Motor neuron (in vitro differentiated cells): ENCODE results near the gene PPP1R9A. TPM values are rescaled to one million over a fixed set of nuclear protein-coding genes. Genes with fewer than 3 reads are reported as not detected.

ENCODE experiments used
- ATAC-seq, 8 experiments: fragments of 200-7000 bp; cut with Tn5 transposase; replicated peaks in 6 of 8; 2 replicates each; pipeline ENCODE4 v1.8.0; 2021; ENCODE audit warnings: mild to moderate bottlenecking in 8 of 8, moderate library complexity in 8 of 8
- H3K27ac ChIP-seq, 2 donors: fragments of 250-450 bp; sonication (Bioruptor Pico); 2 replicates each; pipeline ENCODE4 v1.9.0; 2021; ENCODE audit warnings: antibody characterized with exemption in 2 of 2, mild to moderate bottlenecking in 2 of 2, moderate library complexity in 1 of 2
- H3K4me1 ChIP-seq, 2 donors: fragments of 250-450 bp; sonication (Bioruptor Pico); replicated peaks in 1 of 2; 2 replicates each; pipeline ENCODE4 v1.6.1; 2021; ENCODE audit warnings: antibody characterized with exemption in 2 of 2, mild to moderate bottlenecking in 2 of 2, moderate library complexity in 1 of 2
- H3K4me3 ChIP-seq, 5 donors: fragments of 250-450 bp; sonication (Bioruptor Pico); 2 replicates each; pipeline ENCODE4 v1.9.0; 2021; ENCODE audit warnings: antibody characterized with exemption in 5 of 5, mild to moderate bottlenecking in 5 of 5, moderate library complexity in 4 of 5
- WGBS, 10 experiments: fragments of 450-650 bp; shearing (Covaris generic); methylation state at CpG; one replicate each; pipeline ENCODE4 v1.0.0; 2022; 5-methylcytosine and 5-hydroxymethylcytosine counted together
- in situ Hi-C, 9 experiments: fragments of 400-800 bp; cut with MboI; loops; one replicate each; pipeline ENCODE4 v1.15.0; 2021; ENCODE audit warnings: low sequenced_read_pairs in 9 of 9, low pct_unique_long_range_greater_than_20kb in 2 of 9; ENCODE audit not compliant: unreplicated experiment in 9 of 9
- total RNA-seq, 8 experiments: library from RNA; unstranded; fragments of 300-600 nt; gene quantifications; 2 replicates each; pipeline versions ENCODE4 v1.2.3 to v1.2.4, GENCODE V29; 2022

PPP1R9A gene
- total RNA-seq, 8 experiments from 2014 or later, result 0.03 to 26.6 (median 16.1) TPM

DNA sequence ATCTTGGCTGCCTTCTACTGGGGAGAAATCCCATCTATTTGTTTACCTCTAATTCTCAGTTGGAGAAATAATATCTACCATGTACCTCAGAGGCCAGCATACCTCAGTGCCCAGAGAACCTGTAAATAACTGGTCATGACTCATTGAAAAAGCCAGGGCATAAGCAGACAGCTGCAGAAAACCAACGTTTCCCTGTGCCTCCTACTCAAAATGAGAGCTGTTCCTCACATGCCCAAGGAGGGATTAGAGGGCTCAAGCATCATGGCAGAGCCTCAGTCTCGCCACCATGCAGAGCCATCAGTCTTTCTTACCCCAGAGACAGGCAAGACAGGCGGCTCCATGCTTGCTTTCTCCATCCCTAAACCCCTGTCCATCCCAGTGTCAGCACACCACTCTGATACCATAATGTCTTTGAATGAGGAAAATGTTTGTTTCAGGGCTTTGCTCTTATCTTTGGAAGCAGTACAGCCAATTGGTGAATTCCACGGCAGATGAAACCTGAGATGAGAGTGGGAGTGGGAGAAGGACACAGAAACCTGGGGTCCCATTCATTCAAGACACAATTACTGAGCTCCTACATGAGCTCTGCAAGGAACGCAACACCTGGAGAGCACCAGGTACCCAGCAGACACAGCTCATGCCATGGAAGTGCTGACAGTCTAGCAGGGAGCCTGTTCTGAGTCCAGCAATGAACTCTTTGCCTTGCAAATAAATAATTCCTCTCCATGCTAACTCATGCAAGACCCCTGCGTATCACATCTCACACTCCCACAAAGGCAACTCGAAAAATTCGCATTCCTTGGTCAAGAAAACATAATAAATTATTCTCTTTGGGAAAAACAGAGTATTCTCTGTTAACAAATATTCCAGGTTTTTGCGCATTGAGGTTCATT, 395.9 kb downstream of the PPP1R9A start:
- 24 to 88% (median 61%) methylated on average over 1 to 7 of the region's 9 CpGs for WGBS, 10 experiments
- Histone ChIP-seq H3K4me1 (peaks cover 5 to 8% of the 10 kb centered on the region in 2 donors), H3K27ac (no peak overlapping the region), H3K4me3 (no peak overlapping the region)
- in situ Hi-C loops, result no loop called here
- peak in 2 of 8 experiments; percentile 18 to 23 for ATAC-seq

DNA sequence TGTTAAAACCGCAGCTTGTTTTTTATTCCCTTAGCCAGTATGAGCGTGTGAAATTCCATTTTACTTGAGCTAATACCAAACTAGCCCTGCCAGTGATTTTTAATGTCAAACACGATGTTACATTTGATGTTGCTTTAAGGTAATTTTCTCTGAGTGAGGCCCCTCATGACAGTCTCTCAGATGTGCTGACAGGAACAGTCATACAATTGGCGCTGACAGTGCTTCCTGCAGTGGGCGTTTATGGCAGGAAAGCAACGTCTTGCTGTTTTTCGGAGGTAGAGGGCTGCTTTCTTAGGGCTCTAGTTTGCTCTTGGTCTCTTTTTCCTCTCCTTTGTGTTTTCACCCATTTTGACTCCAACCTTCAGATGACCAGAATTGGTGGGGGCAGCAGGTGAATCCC, 397.6 kb downstream of the PPP1R9A start:
- no peak for ATAC-seq
- in situ Hi-C loops, result no loop called here

DNA sequence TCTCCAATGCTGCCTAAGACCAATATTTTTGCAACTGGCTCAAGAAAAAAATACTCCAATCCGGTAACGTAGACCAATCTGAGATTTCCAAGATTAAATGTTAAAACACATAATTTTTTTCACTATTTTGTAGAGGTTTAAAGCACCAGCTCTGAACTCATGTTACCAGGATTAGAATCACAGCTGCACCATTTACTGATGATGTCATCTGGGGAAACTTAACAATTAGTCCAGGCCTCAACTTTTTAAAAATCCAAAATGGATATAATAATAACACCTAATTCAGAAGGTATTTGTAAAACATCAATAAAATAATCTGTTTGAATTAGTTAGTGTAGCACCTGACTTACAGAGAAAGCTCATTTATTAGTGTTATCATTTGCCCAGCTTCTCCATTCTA, 402.6 kb downstream of the PPP1R9A start:
- no peak for ATAC-seq
- no peak overlapping the region for H3K4me3 ChIP-seq
- in situ Hi-C loops, result no loop called here
- 37 to 100% (median 92%) methylated on average over 1 to 2 of the region's 2 CpGs; no CpG with 5 or more reads in 1 of the 10 experiments for WGBS, 10 experiments
- peaks cover 9 to 19% of the 10 kb centered on the region in 2 donors for H3K4me1 ChIP-seq
- no peak overlapping the region for H3K27ac ChIP-seq

More for the DNA sequence above, 397.6 kb downstream of the PPP1R9A start:
- H3K4me3 ChIP-seq, result no peak overlapping the region
- peaks cover 16 to 19% of the 10 kb centered on the region in 2 donors for H3K4me1 ChIP-seq
- WGBS, 10 experiments, result 25 to 94% (median 71%) methylated on average over 2 to 7 of the region's 7 CpGs; no CpG with 5 or more reads in 2 of the 10 experiments
- no peak overlapping the region for H3K27ac ChIP-seq

DNA sequence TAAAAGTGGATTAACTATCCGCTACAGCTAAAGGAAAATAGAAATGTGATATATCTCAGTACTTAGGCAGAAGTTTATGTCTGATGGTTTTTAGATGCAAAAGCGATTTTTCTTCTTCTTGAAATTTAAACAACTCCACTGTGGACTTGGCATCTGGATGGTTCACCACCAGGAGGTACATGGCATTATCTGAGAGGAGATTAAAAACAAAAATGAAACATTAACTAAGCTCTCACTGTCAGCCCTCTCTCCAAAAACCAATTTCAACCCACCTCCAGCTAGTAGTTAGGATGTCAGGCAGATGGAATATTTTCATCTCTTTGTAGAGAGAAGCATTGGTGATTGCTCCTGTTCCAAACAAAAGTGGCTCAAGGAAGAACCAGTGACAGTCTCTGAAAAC, 404.0 kb downstream of the PPP1R9A start:
- ATAC-seq, result no peak
- H3K27ac ChIP-seq, result no peak overlapping the region
- H3K4me1 ChIP-seq, result peaks cover 9 to 19% of the 10 kb centered on the region in 2 donors
- 33 to 100% (median 90%) methylated on average over 1 to 2 of the region's 2 CpGs; no CpG with 5 or more reads in 2 of the 10 experiments for WGBS, 10 experiments
- no peak overlapping the region for H3K4me3 ChIP-seq
- in situ Hi-C loops, result no loop called here

DNA sequence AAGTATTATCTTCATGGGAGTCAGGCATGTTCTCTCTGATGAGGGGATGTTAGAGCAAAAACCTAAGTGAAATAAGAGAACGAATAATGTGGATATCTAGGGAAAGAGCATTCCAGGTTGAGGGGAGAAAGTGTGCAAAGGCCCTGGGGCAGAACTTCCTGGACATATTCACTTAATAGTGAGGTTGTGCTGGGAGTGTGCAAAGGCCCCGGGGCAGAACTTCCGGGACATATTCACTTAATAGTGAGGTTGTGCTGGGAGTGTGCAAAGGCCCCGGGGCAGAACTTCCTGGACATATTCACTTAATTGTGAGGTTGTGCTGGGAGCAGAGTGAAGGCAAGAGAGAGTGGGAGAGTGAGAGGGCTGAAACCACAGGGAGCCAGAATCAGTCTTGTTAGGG, 405.2 kb downstream of the PPP1R9A start:
- in situ Hi-C loops, result no loop called here
- ATAC-seq, result no peak
- no peak overlapping the region for H3K27ac ChIP-seq
- 53 to 100% (median 92%) methylated on average over 1 to 4 of the region's 4 CpGs; no CpG with 5 or more reads in 2 of the 10 experiments for whole genome bisulfite sequencing, 10 experiments
- H3K4me3 ChIP-seq, result no peak overlapping the region
- peaks cover 9 to 24% of the 10 kb centered on the region in 2 donors for H3K4me1 ChIP-seq

DNA sequence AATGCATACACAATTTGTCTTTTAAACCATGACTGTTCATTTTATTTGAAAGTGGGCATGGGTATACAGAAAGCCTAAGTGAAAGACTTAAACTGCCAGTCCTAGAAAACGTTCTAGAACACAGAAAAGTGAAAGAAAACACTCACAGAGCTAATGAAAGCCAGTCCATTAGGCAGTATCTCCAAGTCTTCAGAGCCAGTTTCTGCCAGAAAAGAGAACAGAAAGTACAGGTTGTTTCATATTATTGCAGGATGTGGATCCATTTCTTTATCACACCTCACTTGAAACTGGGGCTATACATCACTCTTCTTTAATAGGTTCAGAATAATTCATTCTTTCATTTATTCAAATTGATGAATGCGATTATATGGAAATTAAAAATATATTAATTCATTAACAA, 409.2 kb downstream of the PPP1R9A start:
- 43 to 100% (median 86%) methylated on average over 1 to 2 of the region's 2 CpGs for WGBS, 10 experiments
- Histone ChIP-seq H3K27ac (no peak overlapping the region), H3K4me3 (no peak overlapping the region), H3K4me1 (peaks cover 11% of the 10 kb centered on the region in 2 donors)
- no peak for ATAC-seq
- in situ Hi-C loops, result no loop called here

DNA sequence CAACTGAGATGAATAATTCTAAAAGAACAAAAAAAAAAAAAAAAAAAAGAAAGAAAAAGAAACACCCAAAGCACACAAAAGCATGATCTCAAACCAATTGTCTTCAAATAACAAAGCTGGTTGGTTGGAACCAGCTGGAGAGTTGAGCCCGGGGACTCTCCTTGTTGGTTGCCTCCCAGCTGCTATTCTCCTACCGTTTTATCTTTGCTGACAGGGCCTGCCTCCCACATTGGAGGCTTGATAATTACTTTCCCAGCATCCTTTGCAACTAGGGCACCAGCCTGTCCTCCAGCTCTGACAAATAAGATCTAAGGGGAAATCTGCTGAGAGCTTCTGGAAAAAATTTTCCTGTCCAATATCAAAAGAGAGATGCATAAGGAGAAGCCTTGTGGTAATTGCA, 410.2 kb downstream of the PPP1R9A start:
- 0 to 26% (median 8%) methylated on average over 1 to 2 of the region's 2 CpGs; no CpG with 5 or more reads in 1 of the 10 experiments for WGBS, 10 experiments
- H3K27ac ChIP-seq, result no peak overlapping the region
- in situ Hi-C loops, result no loop called here
- ATAC-seq, result peak in 5 of 8 experiments; percentile 99 to 100 (median 99)
- H3K4me1 ChIP-seq, result peaks cover 11% of the 10 kb centered on the region in 2 donors
- H3K4me3 ChIP-seq, result no peak overlapping the region

DNA sequence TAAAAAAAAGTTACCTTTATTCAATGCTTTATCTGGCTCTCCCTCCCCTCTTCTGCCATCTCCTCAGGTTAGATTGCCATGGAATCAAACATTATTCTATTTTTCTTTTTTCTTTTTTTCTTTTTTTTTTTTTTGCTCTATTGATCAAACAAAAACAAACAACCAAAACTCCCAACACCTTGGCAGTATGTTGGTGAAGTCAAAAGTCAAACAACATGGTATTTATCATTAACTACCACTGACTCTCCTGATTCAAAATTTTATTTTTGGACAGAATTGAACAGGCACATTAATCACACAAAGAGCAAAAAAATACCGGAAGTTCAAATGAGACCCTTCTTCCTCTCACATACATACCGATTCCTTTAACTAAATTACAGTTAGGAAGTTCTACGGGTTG, 410.6 kb downstream of the PPP1R9A start:
- Histone ChIP-seq H3K27ac (no peak overlapping the region), H3K4me3 (no peak overlapping the region), H3K4me1 (peaks cover 11% of the 10 kb centered on the region in 2 donors)
- no peak for ATAC-seq
- in situ Hi-C loops, result no loop called here
- WGBS, 10 experiments, result 50 to 100% (median 89%) methylated on average over 2 to 3 of the region's 3 CpGs; no CpG with 5 or more reads in 2 of the 10 experiments

DNA sequence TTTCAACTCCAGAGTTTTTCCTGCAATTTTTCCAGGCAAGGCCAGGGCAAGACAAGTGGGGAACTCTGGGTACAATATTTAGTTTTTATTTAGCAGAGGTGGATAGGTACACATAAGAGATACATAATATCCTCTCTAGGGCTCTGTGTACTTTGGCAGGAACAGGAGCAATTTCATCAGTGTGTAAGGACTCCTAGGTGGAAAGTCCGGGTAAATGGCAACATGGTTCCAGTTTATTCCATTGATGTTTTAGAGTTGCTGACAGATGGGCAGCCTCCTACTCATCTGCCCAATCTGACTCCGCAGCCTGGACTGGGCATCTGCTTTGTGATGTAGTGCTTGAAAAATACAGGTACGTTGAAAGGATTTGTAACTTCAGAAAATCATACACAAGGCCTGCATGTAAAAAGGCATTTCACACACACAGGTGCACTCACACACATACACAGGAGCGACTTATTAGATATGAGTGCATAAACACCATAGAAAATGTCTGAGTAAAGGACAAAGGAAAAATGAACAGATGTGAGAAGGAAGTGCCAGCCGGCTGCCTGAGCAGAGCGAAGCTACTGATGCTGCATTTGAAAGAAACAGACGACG, 411.2 kb downstream of the PPP1R9A start:
- no peak for ATAC-seq
- H3K4me1 ChIP-seq, result peaks cover 11% of the 10 kb centered on the region in 2 donors
- 8 to 85% (median 73%) methylated on average over 1 to 8 of the region's 8 CpGs; no CpG with 5 or more reads in 1 of the 10 experiments for WGBS, 10 experiments

DNA sequence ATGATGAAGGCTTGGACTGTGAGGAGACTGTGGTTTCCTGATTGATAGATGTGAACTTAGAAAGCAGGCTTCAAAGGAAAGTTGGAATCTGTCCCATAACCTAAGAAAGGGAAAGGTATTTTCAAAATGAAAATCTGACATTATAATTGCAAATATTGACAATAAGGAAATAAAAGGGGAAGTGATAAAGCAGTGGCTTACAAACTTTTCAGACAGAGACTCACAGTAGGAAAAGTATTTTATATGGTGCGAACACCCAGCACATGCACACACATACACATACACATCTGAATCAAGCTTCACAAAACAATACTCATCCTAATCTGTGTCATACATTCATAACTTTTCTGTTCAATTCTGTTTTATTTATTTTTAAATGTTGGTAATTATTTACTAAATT, 412.2 kb downstream of the PPP1R9A start:
- Histone ChIP-seq H3K4me1 (peaks cover 11% of the 10 kb centered on the region in 2 donors), H3K27ac (no peak overlapping the region), H3K4me3 (no peak overlapping the region)
- in situ Hi-C loops, result no loop called here
- no peak for ATAC-seq
- 83 to 100% (median 93%) methylated on average over 1 of the region's 1 CpG; no CpG with 5 or more reads in 6 of the 10 experiments for WGBS, 10 experiments

More for the DNA sequence above, 411.2 kb downstream of the PPP1R9A start:
- in situ Hi-C loops, result no loop called here
- Histone ChIP-seq H3K4me3 (no peak overlapping the region), H3K27ac (peak overlapping the region in 1 of 2 donors; percentile 17)

DNA sequence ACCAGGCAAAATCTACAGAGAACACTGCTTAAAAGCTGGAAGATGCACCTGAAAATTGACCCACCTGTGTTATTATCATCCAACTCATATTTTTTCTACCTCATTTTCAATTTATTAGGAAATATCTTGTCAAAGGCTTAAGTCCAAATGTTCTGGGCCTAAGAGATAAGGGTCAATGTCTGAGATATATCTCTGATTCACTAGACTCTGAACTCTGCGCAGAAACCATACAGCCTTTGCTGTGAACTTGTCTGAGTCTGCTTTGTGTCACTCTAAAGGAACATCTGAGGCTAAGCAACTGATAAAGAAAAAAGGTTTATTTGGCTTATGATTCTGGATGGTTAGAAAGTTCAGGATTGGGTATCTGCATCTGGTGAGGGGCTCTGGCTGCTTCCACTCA, 413.3 kb downstream of the PPP1R9A start:
- Histone ChIP-seq H3K4me3 (no peak overlapping the region), H3K27ac (no peak overlapping the region), H3K4me1 (peaks cover 11% of the 10 kb centered on the region in 2 donors)
- in situ Hi-C loops, result no loop called here
- no peak for ATAC-seq
- WGBS, 10 experiments, result 75 to 100% (median 100%) methylated on average over 1 of the region's 1 CpG; no CpG with 5 or more reads in 5 of the 10 experiments

DNA sequence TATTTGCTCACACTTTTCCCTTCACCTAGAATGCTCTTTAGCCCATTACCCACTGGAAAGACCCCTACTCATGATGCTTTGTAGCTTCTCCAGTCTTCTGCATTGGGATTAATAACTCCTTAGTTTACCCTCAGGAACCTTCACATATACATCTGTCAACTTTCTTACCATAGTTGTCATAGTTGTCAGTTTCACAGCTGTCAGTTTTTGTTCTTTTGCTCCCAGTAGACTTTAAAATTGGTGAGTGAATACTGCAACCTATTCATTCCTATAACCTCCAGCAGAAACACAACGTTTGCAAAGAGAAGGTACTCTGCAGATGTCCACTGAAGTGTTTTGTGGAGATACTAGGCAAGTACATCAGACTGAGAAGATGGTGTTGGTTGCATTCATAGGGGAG, 414.3 kb downstream of the PPP1R9A start:
- H3K4me1 ChIP-seq, result peaks cover 11% of the 10 kb centered on the region in 2 donors
- H3K4me3 ChIP-seq, result no peak overlapping the region
- no peak overlapping the region for H3K27ac ChIP-seq
- in situ Hi-C loops, result no loop called here
- WGBS, 10 experiments, result 0 to 100% (median 25%) methylated on average over 1 of the region's 1 CpG; no CpG with 5 or more reads in 2 of the 10 experiments
- no peak for ATAC-seq

DNA sequence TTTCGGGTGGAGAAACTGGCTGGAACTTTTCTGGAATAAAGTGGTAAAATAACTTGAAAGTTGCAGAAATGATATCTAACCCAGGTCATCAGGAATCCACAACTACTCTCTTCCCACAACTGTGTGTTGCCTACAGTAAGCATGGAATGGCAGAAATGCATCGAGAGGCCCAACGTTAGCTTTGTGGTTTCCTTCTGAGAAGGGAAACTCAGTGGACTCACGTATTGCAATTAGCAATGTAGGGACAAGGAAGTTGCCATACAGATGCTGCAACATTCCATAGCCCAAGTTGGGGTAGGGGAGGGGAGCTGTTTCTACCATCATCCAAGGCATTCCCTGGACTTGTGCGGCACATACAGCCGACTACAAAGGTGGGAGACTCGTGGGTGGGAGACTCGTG, 415.0 kb downstream of the PPP1R9A start:
- ATAC-seq, result no peak
- Histone ChIP-seq H3K4me3 (no peak overlapping the region), H3K4me1 (peaks cover 8 to 11% of the 10 kb centered on the region in 2 donors), H3K27ac (no peak overlapping the region)
- in situ Hi-C loops, result no loop called here
- WGBS, 10 experiments, result 50 to 93% (median 68%) methylated on average over 1 to 8 of the region's 8 CpGs; no CpG with 5 or more reads in 3 of the 10 experiments
